Suprapubic skin (tissue), 4 donors: Measurements from ENCODE around the gene RAPH1.

Source experiments
- CTCF ChIP-seq, 2 donors: fragments of 200-600 bp in 1 of 2; fragments of 450-650 bp in 1 of 2; sonication (generic) in 1 of 2; IDR thresholded peaks; one replicate each; pipeline ENCODE4 v1.5.1; 2016 to 2019; ENCODE audit warnings: antibody characterized with exemption in 2 of 2, mild to moderate bottlenecking in 1 of 2, moderate library complexity in 1 of 2
- POLR2A ChIP-seq, 2 donors: fragments of 450-650 bp; IDR thresholded peaks; one replicate each; pipeline ENCODE4 v1.6.1; 2017; ENCODE audit warnings: antibody characterized with exemption in 2 of 2, mild to moderate bottlenecking in 2 of 2, moderate library complexity in 2 of 2
- POLR2AphosphoS5 ChIP-seq, 3 donors: sonication (generic); formaldehyde crosslinking; IDR thresholded peaks; one replicate each; pipeline ENCODE4 v1.6.1; 2017; ENCODE audit warnings: antibody characterized with exemption in 3 of 3

GRCh38 chr2:203547356-203547755, 12.3 kb upstream of the RAPH1 start:
- TF ChIP-seq POLR2A (IDR thresholded peaks at IDR 0.05) (no peak), CTCF (IDR thresholded peaks at IDR 0.05) (no peak), POLR2AphosphoS5 (IDR thresholded peaks at IDR 0.05) (no peak)
